Activated T-cell treated with anti-CD3 and anti-CD28 coated beads, Interleukin-2, amount 50 U/mL, for 4 hours (primary cell): ENCODE measurements around the gene UBTD2. TPM values are rescaled to one million over a fixed set of nuclear protein-coding genes. Genes with fewer than 3 reads are reported as not detected.
A peak's percentile ranks its signal among the peaks of the same experiment; 100 is the strongest.

ENCODE experiments used
- ATAC-seq, 2 donors: fragments of 200-7000 bp; cut with Tn5 transposase; one replicate each; pipeline ENCODE4 v1.10.0; 2021
- DNase-seq: peaks from one replicate; pipeline ENCODE4 v3.0.0-alpha.2; 2020
- H3K27me3 Mint-ChIP-seq: one replicate; pipeline ENCODE4 v1.8.0; 2021; ENCODE audit warnings: low read depth, mixed read lengths
- H3K36me3 Mint-ChIP-seq: one replicate; pipeline ENCODE4 v1.8.0; 2022; ENCODE audit warnings: mixed read lengths; ENCODE audit not compliant: insufficient read depth
- H3K4me1 Mint-ChIP-seq: one replicate; pipeline ENCODE4 v1.8.0; 2021; ENCODE audit warnings: low read depth, mixed read lengths
- H3K4me3 Mint-ChIP-seq: one replicate; pipeline ENCODE4 v1.8.0; 2021; ENCODE audit warnings: mild to moderate bottlenecking, moderate library complexity, mixed read lengths
- H3K9me3 Mint-ChIP-seq: one replicate; pipeline ENCODE4 v1.8.0; 2021; ENCODE audit warnings: mixed read lengths
- total RNA-seq, 3 donors: library from RNA; stranded (reverse); gene quantifications; one replicate each; pipeline ENCODE4 v1.2.1, GENCODE V29; 2021

The UBTD2 gene
- total RNA-seq, 3 donors from 2014 or later = 5.7 to 7.5 (median 6.8) TPM

DNA sequence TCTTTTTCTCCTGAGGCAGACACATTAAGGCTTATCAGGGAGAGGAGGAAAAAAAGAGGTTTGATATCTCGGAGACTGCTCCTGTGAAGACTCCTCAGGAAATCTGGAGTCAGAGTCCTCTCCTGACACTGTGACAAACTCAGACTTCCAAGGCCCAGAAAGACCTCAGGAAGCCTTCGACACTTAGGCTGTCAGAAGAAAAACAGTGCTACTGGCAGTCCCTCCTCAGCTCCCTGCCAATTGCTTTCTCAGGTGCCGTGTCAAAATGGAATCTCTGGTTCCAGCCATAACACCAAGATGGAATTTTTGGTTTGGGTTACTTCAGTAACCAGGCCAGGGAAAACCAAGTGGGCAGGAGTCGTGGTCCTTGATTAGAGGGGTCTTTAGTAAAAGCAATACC, 99.7 kb downstream of the UBTD2 start:
- H3K36me3 Mint-ChIP-seq = peaks cover 5% of the 10 kb centered on the region
- ATAC-seq = no peak
- H3K27me3 Mint-ChIP-seq = no peaks in the 10 kb centered on the region
- no peaks in the 10 kb centered on the region for H3K9me3 Mint-ChIP-seq
- H3K4me3 Mint-ChIP-seq = peak overlapping the region; percentile 99
- DNase-seq = no peak
- H3K4me1 Mint-ChIP-seq = peaks cover 68% of the 10 kb centered on the region

DNA sequence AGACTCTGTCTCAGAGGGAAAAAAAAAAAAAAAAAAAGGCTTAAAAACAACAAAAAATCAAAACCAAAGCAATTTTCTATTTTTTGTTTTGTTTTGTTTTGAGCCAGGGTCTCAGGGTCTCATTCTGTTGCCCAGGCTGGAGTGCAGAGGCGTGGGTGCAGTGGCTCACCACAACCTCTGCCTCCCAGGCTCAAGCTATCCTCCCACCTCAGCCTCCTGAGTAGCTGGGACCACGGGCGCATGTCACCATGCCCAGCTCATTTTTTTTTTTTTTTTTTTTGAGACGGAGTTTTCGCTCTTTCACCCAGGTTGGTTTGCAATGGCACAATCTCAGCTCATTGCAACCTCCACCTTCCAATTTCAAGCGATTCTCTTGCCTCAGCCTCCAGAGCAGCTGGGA, 101.3 kb downstream of the UBTD2 start:
- Mint-ChIP-seq H3K4me3 (no peak overlapping the region), H3K9me3 (no peaks in the 10 kb centered on the region), H3K36me3 (peaks cover 7% of the 10 kb centered on the region), H3K27me3 (no peaks in the 10 kb centered on the region), H3K4me1 (peaks cover 84% of the 10 kb centered on the region)
- ATAC-seq (no peak), DNase-seq (no peak)

DNA sequence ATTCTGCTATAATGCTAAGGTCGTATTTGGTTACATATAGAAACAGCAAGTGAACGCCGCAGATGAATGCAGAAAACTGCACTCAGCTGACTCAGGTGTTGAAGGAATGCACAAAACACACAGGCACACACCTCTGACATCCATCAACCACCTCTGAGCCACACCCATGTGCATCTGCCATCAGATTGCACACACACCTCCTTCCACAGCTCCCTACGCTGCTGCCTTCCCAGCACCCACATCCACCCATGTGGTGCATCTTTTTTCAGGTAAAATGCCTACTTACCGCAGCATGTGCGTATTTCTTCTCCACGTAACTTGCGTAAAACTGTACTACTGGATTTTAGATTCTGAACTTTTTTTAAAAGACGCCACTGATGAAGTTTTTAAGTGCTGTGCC, 102.6 kb downstream of the UBTD2 start:
- no peak for ATAC-seq
- DNase-seq = no peak
- Mint-ChIP-seq H3K36me3 (peaks cover 6% of the 10 kb centered on the region), H3K4me1 (peaks cover 92% of the 10 kb centered on the region), H3K27me3 (no peaks in the 10 kb centered on the region), H3K4me3 (peak overlapping the region; percentile 74), H3K9me3 (no peaks in the 10 kb centered on the region)

DNA sequence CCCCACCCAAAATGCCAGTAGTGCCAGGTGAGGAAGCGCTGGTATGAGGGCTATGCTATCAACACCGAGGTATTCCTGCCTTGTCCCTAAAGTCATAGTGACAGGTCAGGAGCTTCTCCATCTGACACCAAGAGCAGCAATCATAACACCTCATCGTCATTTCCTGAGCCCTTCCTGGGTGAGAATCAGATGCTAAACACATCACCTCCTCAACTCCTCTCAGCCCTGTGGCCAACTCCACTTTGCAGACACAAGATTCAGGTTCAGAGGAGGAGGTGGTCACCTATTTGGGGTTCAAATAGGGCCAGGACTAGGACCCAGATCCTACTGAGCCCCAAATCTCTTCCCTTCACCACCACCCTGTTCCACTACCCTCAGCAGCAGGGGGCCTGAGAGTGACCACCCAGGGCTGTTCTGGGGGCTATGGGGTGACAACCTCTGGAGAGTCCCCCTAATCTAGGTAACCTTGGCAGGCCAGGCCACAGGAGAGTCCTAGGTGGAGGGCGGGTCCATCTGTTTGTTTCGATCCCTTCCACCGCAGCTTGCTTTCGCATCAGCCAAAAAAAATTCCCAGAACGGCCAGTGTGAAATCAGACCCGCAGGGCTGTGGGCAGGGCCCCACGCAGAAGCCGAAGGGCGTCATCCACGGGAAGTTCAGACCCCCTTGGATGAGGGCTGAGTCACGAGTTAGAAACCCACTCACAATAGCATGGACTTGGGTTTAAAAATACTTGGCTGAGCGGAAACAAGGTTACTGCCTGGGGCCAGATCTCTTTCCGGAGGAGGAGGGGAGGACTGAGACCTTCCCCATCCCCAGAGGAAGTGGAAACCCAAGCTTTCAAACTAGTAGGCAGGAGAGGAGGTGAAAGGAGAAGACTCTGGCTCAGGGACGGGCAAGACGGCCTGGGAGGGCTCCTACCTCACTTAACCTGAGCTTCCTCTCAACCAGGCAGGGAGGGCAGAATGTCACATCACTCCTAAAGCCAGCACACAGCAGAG, 104.3 kb downstream of the UBTD2 start:
- H3K4me1 Mint-ChIP-seq = peaks cover 92% of the 10 kb centered on the region
- H3K4me3 Mint-ChIP-seq = peak overlapping the region; percentile 74
- no peaks in the 10 kb centered on the region for H3K27me3 Mint-ChIP-seq
- peaks cover 6% of the 10 kb centered on the region for H3K36me3 Mint-ChIP-seq
- ATAC-seq (peak; percentile 45 to 51), DNase-seq (peak; percentile 14)
- no peaks in the 10 kb centered on the region for H3K9me3 Mint-ChIP-seq

DNA sequence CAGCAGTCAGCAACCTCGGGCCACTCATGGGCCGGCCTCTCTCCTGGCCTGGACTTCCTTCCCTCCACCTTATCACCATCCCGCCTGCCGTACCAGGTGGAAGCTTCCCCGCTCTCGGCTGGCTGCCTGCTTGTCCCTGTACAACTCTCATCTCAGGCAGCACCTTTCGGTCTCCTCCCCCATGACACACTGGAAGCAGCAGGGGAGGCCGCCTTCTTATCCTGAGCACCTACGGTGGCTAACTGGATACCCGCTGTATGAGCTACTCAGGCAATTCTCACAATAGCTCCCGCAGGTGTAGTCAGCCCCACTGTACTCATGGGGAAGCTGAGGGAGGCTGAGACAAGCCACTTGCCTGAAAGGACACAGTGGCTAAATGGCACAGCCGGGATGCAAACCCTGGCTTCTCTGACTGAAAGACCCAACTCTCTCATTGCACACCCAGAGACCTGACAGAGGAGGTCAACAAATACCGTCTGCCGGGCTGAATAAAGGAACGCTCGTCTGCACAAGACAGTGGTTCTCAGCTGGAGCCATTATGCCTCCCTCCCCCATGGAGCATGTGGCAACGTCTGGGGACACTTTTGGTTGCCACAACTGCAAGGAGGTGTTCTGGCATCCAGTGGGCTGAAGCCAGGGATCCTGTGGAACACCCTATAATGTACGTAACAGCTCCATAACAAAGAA, 105.1 kb downstream of the UBTD2 start:
- H3K4me3 Mint-ChIP-seq = peak overlapping the region; percentile 74
- H3K4me1 Mint-ChIP-seq = peaks cover 92% of the 10 kb centered on the region
- peaks cover 7% of the 10 kb centered on the region for H3K36me3 Mint-ChIP-seq
- ATAC-seq = peak; percentile 1 to 32
- no peaks in the 10 kb centered on the region for H3K27me3 Mint-ChIP-seq
- DNase-seq = peak; percentile 27
- no peaks in the 10 kb centered on the region for H3K9me3 Mint-ChIP-seq

DNA sequence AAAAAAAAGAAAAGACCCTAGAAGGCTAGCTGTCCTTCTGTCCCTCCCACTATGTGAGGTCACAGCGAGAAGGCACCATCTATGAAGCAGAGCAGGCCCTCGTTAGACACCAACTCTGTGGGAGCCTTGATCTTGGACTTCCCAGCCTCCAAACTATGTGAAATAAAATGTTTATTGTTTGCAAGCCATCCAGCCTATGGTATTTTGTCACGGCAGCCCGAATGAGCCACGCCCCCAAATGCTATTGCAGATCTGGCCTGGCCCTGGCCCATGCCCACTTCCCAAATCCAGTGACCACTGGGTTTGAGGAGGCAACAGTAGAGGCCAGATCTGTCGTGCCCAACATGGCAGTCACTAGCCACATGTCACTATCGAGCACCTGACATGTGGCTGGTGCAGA, 106.4 kb downstream of the UBTD2 start:
- Mint-ChIP-seq H3K4me3 (no peak overlapping the region), H3K9me3 (no peaks in the 10 kb centered on the region), H3K27me3 (no peaks in the 10 kb centered on the region), H3K36me3 (peaks cover 5% of the 10 kb centered on the region), H3K4me1 (peaks cover 92% of the 10 kb centered on the region)
- no peak for DNase-seq
- no peak for ATAC-seq

DNA sequence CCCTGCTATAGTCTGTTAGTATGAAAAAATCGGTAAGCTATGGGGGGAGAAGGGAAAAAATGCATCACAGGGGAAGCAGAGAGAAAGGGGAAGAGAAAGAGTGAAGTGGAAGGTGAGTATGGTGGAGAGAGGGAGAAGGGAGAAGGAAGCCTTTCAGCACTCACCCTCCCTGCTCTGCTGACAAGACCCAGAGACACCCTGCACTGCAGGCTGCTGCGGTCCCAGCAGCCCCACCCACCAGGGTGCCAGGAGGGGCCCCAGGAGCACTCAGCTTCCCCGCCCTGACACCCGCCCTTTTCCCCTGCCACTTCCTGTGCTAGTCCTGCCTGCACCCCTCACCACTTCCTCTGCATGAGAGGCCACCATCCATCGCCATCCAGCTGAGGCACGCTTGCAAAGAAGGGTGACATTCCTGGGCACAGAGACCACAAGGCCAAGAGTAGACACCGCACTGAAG, 108.3 kb downstream of the UBTD2 start:
- H3K36me3 Mint-ChIP-seq = peaks cover 7% of the 10 kb centered on the region
- ATAC-seq (peak; percentile 71 to 76), DNase-seq (peak; percentile 80)
- H3K4me1 Mint-ChIP-seq = peaks cover 95% of the 10 kb centered on the region
- H3K4me3 Mint-ChIP-seq = peak overlapping the region; percentile 77
- no peaks in the 10 kb centered on the region for H3K27me3 Mint-ChIP-seq
- no peaks in the 10 kb centered on the region for H3K9me3 Mint-ChIP-seq

DNA sequence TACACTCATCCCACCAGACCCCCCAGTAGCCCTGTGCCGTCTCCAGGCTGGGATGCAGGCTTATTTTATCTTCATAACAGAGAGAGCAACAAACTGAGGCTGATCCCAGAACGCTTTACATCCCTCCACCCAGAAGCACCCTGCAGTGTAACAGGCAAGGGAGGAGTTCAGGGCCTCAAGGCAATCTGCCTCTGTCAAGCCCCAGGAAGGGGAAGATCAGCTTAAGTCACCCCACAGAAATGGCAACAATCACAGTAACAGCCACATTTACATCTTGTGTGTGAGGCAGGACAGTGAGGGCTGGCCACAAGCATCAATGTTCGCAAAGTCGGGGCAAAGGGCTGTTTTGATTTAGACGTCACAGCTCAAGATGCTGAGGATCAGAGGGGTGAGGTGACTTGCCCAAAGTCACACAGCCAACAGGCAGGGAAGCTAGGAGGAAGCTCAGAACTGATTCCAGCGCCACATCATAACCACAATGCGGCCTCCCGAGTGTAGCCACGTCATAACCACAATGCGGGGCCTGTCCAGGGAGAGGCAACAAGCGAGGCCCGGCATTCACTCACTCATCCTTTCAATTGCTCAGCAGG, 109.9 kb downstream of the UBTD2 start:
- DNase-seq (peak; percentile 50), ATAC-seq (peak; percentile 36 to 48)
- Mint-ChIP-seq H3K9me3 (no peaks in the 10 kb centered on the region), H3K4me1 (peaks cover 95% of the 10 kb centered on the region), H3K27me3 (no peaks in the 10 kb centered on the region), H3K36me3 (peaks cover 14% of the 10 kb centered on the region), H3K4me3 (peak overlapping the region; percentile 77)

DNA sequence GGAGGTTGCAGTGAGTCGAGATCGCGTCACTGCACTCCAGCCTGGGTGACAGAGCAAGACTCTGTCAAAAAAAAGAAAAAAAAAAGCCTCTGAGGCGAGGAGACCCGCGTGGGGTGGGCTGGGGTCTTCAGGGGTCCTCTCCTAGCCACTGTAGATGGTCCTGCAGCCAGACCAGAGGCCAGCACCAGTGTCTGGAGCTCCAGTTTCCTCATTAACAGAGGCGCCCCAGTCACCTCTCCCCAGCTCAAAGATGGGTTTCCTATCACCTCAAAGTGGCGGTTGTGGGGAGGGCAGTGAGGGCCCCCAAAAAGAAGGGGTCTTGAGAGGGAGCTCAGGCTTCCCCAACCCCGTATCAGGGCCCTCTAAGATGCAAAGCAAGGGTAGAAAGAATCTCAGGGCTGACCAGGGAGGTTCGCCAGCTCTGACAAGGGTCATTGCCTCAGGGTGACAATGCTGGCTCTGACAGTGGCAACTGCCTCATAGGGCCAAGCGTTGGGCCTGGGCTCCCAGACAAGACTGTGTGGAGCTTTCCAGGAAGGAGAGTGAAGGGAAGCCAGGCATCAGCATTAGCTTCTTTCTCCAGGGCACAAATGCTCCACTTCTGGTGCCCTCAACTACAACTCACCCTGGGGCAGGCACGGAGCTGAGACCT, 110.5 kb downstream of the UBTD2 start:
- Mint-ChIP-seq H3K36me3 (peaks cover 11% of the 10 kb centered on the region), H3K4me3 (peak overlapping the region; percentile 77), H3K27me3 (no peaks in the 10 kb centered on the region), H3K9me3 (no peaks in the 10 kb centered on the region), H3K4me1 (peaks cover 95% of the 10 kb centered on the region)
- DNase-seq (no peak), ATAC-seq (no peak)

DNA sequence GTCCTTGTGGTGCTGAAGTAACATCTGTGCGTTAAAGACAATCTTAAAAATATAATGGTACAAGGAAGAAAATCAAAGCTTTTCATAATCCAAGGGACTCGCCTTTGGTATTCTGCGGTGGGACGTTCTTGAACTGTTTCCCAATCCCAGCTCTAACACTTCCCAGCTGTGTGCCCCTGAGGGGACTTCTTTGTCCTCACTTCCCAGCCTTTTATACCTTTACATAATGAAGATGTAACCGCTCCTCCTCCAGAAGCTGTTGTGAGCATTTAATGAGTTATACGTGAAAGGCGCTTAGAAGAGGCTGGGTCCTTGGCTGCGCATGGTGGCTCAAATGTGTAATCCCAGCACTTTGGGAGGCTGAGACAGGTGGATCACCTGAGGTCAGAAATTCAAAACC, 112.4 kb downstream of the UBTD2 start:
- Mint-ChIP-seq H3K9me3 (no peaks in the 10 kb centered on the region), H3K4me3 (no peak overlapping the region), H3K4me1 (peaks cover 94% of the 10 kb centered on the region), H3K27me3 (no peaks in the 10 kb centered on the region), H3K36me3 (peaks cover 14% of the 10 kb centered on the region)
- no peak for ATAC-seq
- DNase-seq = no peak

DNA sequence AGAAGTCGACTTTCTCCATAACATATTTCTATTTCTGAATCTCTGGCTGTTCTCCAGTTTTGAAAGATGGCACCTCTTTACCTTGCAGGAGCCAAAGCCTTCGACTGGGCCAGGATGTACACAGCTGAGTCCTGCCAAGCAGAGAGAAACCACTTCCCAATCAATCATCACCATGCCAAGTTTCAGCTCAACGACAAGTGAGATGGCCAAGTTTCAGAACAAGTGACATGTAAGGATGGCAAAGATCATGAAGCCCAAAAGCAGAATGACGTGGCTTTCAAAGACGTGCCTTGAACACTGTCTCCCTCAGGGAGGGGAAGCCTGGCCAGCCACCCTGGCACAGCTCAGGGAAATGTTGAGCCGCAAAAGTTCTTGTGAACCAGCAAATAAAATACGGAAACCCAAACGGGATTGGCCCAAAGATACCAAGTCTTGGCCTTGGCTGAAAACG, 113.3 kb downstream of the UBTD2 start:
- no peaks in the 10 kb centered on the region for H3K9me3 Mint-ChIP-seq
- H3K4me3 Mint-ChIP-seq = no peak overlapping the region
- no peak for DNase-seq
- peaks cover 90% of the 10 kb centered on the region for H3K4me1 Mint-ChIP-seq
- no peaks in the 10 kb centered on the region for H3K27me3 Mint-ChIP-seq
- ATAC-seq = peak in 1 of 2 donors; percentile 7
- peaks cover 14% of the 10 kb centered on the region for H3K36me3 Mint-ChIP-seq

DNA sequence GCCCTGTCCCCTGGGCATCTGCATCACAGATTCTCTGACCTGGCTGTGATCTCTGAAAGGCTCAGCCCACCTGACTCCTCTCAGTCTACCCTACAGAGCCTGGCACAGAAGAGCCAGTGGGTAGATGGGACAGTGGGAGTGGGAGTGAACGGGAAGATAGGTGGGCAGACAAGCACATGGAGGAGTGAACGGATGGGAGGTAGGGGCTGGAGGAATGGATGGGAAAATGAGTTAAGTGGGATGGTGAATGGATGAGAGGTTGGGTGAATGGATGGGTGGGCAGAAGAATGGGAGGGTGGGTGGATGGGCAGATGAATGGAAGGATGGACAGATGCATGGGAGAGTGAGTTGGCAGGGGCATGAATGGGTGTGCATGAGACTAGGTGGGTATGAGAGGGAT, 114.3 kb downstream of the UBTD2 start:
- Mint-ChIP-seq H3K27me3 (no peaks in the 10 kb centered on the region), H3K4me1 (peaks cover 85% of the 10 kb centered on the region), H3K36me3 (peaks cover 14% of the 10 kb centered on the region), H3K9me3 (no peaks in the 10 kb centered on the region), H3K4me3 (no peak overlapping the region)
- no peak for ATAC-seq
- DNase-seq = no peak

DNA sequence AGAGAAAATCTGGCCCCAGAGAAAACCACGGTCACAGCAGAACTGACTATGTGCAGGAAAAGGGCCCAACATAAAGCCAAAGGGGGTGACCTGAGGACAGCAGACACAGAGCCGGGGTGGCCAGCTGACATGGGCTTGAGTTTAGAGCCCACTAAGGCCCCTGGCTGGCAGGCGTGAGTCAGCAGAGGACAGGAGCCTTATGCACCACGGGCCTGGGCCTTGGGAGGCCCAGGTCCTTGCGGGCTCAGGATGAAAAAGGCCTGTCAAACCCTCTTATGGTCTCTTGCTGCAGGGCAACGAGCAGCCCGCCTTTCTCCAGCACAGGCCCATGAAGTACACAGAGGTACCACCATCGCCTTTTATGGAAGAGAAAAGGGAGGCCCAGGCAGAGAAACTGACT, 115.3 kb downstream of the UBTD2 start:
- no peak for ATAC-seq
- no peak overlapping the region for H3K4me3 Mint-ChIP-seq
- H3K27me3 Mint-ChIP-seq = no peaks in the 10 kb centered on the region
- peaks cover 82% of the 10 kb centered on the region for H3K4me1 Mint-ChIP-seq
- no peak for DNase-seq
- H3K36me3 Mint-ChIP-seq = peaks cover 12% of the 10 kb centered on the region
- H3K9me3 Mint-ChIP-seq = no peaks in the 10 kb centered on the region

DNA sequence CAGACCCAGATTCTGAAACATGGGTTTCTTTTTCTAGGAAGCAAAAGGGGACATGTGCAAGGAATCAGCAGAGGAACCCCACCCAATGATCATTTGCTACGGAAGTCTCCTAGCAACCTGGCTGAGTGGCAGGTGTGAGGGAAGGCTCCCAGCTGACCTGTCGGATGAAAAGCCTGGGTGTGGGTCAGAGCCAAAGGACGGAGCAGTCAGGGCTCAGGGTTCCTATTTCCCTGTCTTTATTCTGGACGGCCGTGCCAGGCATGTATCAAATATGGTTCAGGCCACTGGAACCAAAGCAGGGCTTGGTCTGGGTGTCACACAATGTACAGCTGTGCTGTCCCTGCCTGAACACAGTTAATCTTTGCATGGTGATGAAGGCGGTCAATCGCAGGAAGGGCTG, 115.7 kb downstream of the UBTD2 start:
- peaks cover 82% of the 10 kb centered on the region for H3K4me1 Mint-ChIP-seq
- H3K27me3 Mint-ChIP-seq = no peaks in the 10 kb centered on the region
- ATAC-seq (no peak), DNase-seq (no peak)
- no peak overlapping the region for H3K4me3 Mint-ChIP-seq
- H3K9me3 Mint-ChIP-seq = no peaks in the 10 kb centered on the region
- H3K36me3 Mint-ChIP-seq = peaks cover 12% of the 10 kb centered on the region
